Right lobe of liver (tissue), 6 donors: ENCODE data around the gene NPC1. TPM values are rescaled to one million over a fixed set of nuclear protein-coding genes. Genes with fewer than 3 reads are reported as not detected.

Source experiments
- ATAC-seq, 4 donors: fragments of 200-7000 bp; cut with Tn5 transposase; one replicate each; pipeline ENCODE4 v1.9.1; 2020; ENCODE audit warnings: mild to moderate bottlenecking in 4 of 4, moderate library complexity in 4 of 4
- DNase-seq, 3 donors: peaks; one replicate each; pipeline ENCODE4 v3.0.0-alpha.2; 2020
- H3K27ac ChIP-seq, 3 donors: fragments of 200-600 bp; one replicate each; pipeline ENCODE4 v1.8.0; 2022
- H3K27me3 ChIP-seq, 2 donors: fragments of 200-600 bp; one replicate each; pipeline ENCODE4 v1.8.0; 2022
- H3K36me3 ChIP-seq, 4 donors: fragments of 200-600 bp; sonication (generic) in 1 of 4; one replicate each; pipeline versions ENCODE4 v1.5.1 to v1.8.0; 2017 to 2022; ENCODE audit warnings: control low read depth in 1 of 4
- H3K4me1 ChIP-seq, 4 donors: fragments of 200-600 bp; sonication (generic) in 1 of 4; one replicate each; pipeline versions ENCODE4 v1.5.1 to v1.8.0; 2017 to 2022; ENCODE audit warnings: control low read depth in 1 of 4
- H3K4me3 ChIP-seq, 3 donors: fragments of 200-600 bp; one replicate each; pipeline ENCODE4 v1.8.0; 2022
- H3K9me3 ChIP-seq, 4 donors: fragments of 200-600 bp; sonication (generic) in 1 of 4; one replicate each; pipeline versions ENCODE4 v1.5.1 to v1.8.0; 2017 to 2022; ENCODE audit warnings: control low read depth in 1 of 4
- CTCF ChIP-seq, 4 donors: fragments of 200-600 bp in 3 of 4; fragments of 450-650 bp in 1 of 4; IDR thresholded peaks; one replicate each; pipeline versions ENCODE4 v1.5.1 to v1.8.0; 2016 to 2022; ENCODE audit warnings: antibody characterized with exemption in 4 of 4, mild to moderate bottlenecking in 2 of 4
- POLR2A ChIP-seq: fragments of 450-650 bp; IDR thresholded peaks from one replicate; pipeline ENCODE4 v1.6.1; 2017; ENCODE audit warnings: antibody characterized with exemption, mild to moderate bottlenecking
- WGBS: methylation state at CpG from one replicate; pipeline ENCODE4 v1.1.6; 2018; ENCODE audit warnings: low coverage, low lambda C conversion rate; ENCODE audit not compliant: insufficient coverage; ENCODE audit errors: missing lambda C conversion rate; 5-methylcytosine and 5-hydroxymethylcytosine counted together
- intact Hi-C, 2 donors: fragments of 100-400 bp; cut with DNase I; formaldehyde crosslinking; loops; one replicate each; pipeline versions ENCODE4 v1.11.2 to v1.14.1; 2022
- small RNA-seq, 2 experiments: library from RNA; depleted of rRNA; stranded (forward); fragments of <200 nt; gene quantifications; one replicate each; pipeline ENCODE3, GENCODE V24; 2016
- total RNA-seq, 6 experiments: library from RNA; depleted of rRNA in 2 of 6; stranded (reverse); fragments of >200 nt in 2 of 6; fragmentation: NEBNext Ultra II Directional in 3 of 6; extraction: Animal tissue kit (Norgen Biotek cat#: 25700) in 3 of 6; gene quantifications; one replicate each; pipeline versions ENCODE4 v1.1.0 to v1.2.4, GENCODE V29; 2016 to 2023
- donor health status: DM: no; HTN: yes; CAD: no.
- donor health status: DM: no; HTN: no; CAD: no.
- donor health status: DM: no; HTN: no; CAD: no.
- donor health status: DM: no; HTN: yes; CAD: no.
- donor health status: DM: no; HTN: yes; CAD: no.

NPC1 gene
- total RNA-seq, 6 experiments from 2014 or later = 11.9 to 31.2 (median 20.0) TPM

GRCh38 chr18:23487738-23488570 lies 98.4 kb downstream of the NPC1 start:
- intact Hi-C loops = no loop called here
- TF ChIP-seq CTCF (IDR thresholded peaks at IDR 0.05) = no peak
- TF ChIP-seq POLR2A = no peak

GRCh38 chr18:23485386-23485785 lies 100.9 kb downstream of the NPC1 start:
- TF ChIP-seq CTCF (IDR thresholded peaks at IDR 0.05) (no peak), POLR2A (no peak)
- H3K27ac ChIP-seq = no peak overlapping the region
- WGBS = 100% methylated on average over 5 of the region's 7 CpGs
- intact Hi-C loops = no loop called here
- peaks cover 7 to 30% (median 18%) of the 10 kb centered on the region in 4 donors for H3K36me3 ChIP-seq
- H3K9me3 ChIP-seq = no peaks in the 10 kb centered on the region
- no peaks in the 10 kb centered on the region for H3K27me3 ChIP-seq
- DNase-seq = no peak
- H3K4me1 ChIP-seq = peaks cover 0 to 10% (median 1%) of the 10 kb centered on the region in 4 donors
- no peak overlapping the region for H3K4me3 ChIP-seq
- no peak for ATAC-seq

More at GRCh38 chr18:23487738-23488570, 98.4 kb downstream of the NPC1 start:
- DNase-seq (peak in 1 of 3 donors; percentile 36), ATAC-seq (peak; percentile 81 to 87 (median 84))
- Histone ChIP-seq H3K4me1 (peaks cover 0 to 10% (median 1%) of the 10 kb centered on the region in 4 donors), H3K4me3 (peak overlapping the region in 2 of 3 donors; percentile 8 to 20), H3K27me3 (no peaks in the 10 kb centered on the region), H3K36me3 (peaks cover 0 to 8% (median 3%) of the 10 kb centered on the region in 4 donors), H3K27ac (peak overlapping the region; percentile 39 to 72 (median 67)), H3K9me3 (no peaks in the 10 kb centered on the region)
- WGBS = 24% methylated on average over 9 of the region's 14 CpGs

GRCh38 chr18:23484561-23485182 lies 101.6 kb downstream of the NPC1 start:
- H3K27ac ChIP-seq = no peak overlapping the region
- 77% methylated on average over 5 of the region's 8 CpGs for WGBS
- DNase-seq (no peak), ATAC-seq (no peak)
- H3K4me1 ChIP-seq = peaks cover 0 to 10% (median 1%) of the 10 kb centered on the region in 4 donors
- H3K27me3 ChIP-seq = no peaks in the 10 kb centered on the region
- intact Hi-C loops = no loop called here
- H3K9me3 ChIP-seq = no peaks in the 10 kb centered on the region
- H3K36me3 ChIP-seq = peaks cover 7 to 36% (median 24%) of the 10 kb centered on the region in 4 donors
- TF ChIP-seq CTCF (IDR thresholded peaks at IDR 0.05) (no peak), POLR2A (no peak)
- no peak overlapping the region for H3K4me3 ChIP-seq

Small RNA genes within 50 kb of the gene (small RNA-seq; reads per million reads assigned to genes)
- gene AC026634.1 (0 reads per million in 2 experiments), gene RF00019 (0 reads per million in 2 experiments)

Other genes with a start within 250 kb of the NPC1 start
- 10 to 100 TPM; 41.3 to 59.5 (median 50.4) TPM for gene RIOK3, start 133.2 kb downstream of the NPC1 start, total RNA-seq
- 10 to 100 TPM; 16.8 to 24.5 (median 21.9) TPM for gene RMC1, start 83.0 kb downstream of the NPC1 start, total RNA-seq
- 1 to 10 TPM in 4 of 6 experiments, under 1 TPM in 2; 0.39 to 4.8 (median 1.1) TPM for gene ANKRD29, start 76.4 kb upstream of the NPC1 start, total RNA-seq
- 1 to 10 TPM; 1.3 to 5.0 (median 3.0) TPM for gene LAMA3, start 102.9 kb upstream of the NPC1 start, total RNA-seq